ENCODE measurements around the gene TBC1D23. TPM values are rescaled to one million over a fixed set of nuclear protein-coding genes. Genes with fewer than 3 reads are reported as not detected.

TBC1D23 gene
- total and polyA plus RNA-seq, 2 of the 13 experiments (the other 11 are each of a cell fraction or from before 2014, with no cell fraction given): 28.7 to 35.4 TPM

GRCh38 chr3:100359035-100359434 is 98.2 kb downstream of the TBC1D23 start:
- ChIA-PET CTCF (ENCODE audit: low intra/inter-chr PET ratio, low total read pairs) (no interaction called here), POLR2A (interaction anchor here (1.0 to 3.0 kb wide), 3 partner anchors 24 to 45 kb away, joined by 3 to 12 read pairs (median 7); partner anchors contain the start of genes LNP1, NIT2 and TOMM70)
- Histone ChIP-seq H3K79me2 (ENCODE audit: insufficient read depth, low read length) (no peaks in the 10 kb centered on the region), H3K4me2 (ENCODE audit: low read depth, low read length) (no peak overlapping the region), H3K36me3 (replicated peaks in 1 of 2; ENCODE audit: control insufficient read depth in 1 of 2, insufficient read depth in 2 of 2, low read length in 2 of 2) (peaks cover 3 to 20% of the 10 kb centered on the region in 2 experiments), H2AFZ (ENCODE audit: low read length) (no peak overlapping the region), H3K27me3 (ENCODE audit: control insufficient read depth in 1 of 2, insufficient read depth in 2 of 2, low read length in 2 of 2) (no peaks in the 10 kb centered on the region), H3K4me1 (ENCODE audit: insufficient read depth, low read length) (peaks cover 25% of the 10 kb centered on the region), H3K27ac (ENCODE audit: extremely low read length, insufficient read depth, low read length) (no peak overlapping the region), H4K20me1 (ENCODE audit: insufficient read depth, low read length) (no peaks in the 10 kb centered on the region), H3K9ac (ENCODE audit: insufficient read depth, low read depth, low read length) (no peak overlapping the region), H3K9me3 (ENCODE audit: low read length) (peaks cover 4% of the 10 kb centered on the region; the same call in 1 of the 2 replicates), H3K4me3 (replicated peaks in 1 of 3; ENCODE audit: insufficient read depth in 1 of 3, low read depth in 2 of 3, low read length in 3 of 3) (no peak overlapping the region)
- ATAC-seq: no peak
- WGBS (ENCODE audit: low lambda C conversion rate): 93% methylated on average over 3 of the region's 3 CpGs
- TF ChIP-seq, protein P1, sequence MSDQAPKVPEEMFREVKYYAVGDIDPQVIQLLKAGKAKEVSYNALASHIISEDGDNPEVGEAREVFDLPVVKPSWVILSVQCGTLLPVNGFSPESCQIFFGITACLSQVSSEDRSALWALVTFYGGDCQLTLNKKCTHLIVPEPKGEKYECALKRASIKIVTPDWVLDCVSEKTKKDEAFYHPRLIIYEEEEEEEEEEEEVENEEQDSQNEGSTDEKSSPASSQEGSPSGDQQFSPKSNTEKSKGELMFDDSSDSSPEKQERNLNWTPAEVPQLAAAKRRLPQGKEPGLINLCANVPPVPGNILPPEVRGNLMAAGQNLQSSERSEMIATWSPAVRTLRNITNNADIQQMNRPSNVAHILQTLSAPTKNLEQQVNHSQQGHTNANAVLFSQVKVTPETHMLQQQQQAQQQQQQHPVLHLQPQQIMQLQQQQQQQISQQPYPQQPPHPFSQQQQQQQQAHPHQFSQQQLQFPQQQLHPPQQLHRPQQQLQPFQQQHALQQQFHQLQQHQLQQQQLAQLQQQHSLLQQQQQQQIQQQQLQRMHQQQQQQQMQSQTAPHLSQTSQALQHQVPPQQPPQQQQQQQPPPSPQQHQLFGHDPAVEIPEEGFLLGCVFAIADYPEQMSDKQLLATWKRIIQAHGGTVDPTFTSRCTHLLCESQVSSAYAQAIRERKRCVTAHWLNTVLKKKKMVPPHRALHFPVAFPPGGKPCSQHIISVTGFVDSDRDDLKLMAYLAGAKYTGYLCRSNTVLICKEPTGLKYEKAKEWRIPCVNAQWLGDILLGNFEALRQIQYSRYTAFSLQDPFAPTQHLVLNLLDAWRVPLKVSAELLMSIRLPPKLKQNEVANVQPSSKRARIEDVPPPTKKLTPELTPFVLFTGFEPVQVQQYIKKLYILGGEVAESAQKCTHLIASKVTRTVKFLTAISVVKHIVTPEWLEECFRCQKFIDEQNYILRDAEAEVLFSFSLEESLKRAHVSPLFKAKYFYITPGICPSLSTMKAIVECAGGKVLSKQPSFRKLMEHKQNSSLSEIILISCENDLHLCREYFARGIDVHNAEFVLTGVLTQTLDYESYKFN (CRISPR knock-in tag; conservative IDR thresholded peaks at IDR 0.05): no peak
- BruUV-seq (replicated peaks): no TSS peak
- no peak for DNase-seq (ENCODE audit: low spot score)
- in situ Hi-C loops (cut with HindIII; ENCODE audit: extremely low pct_ligation_motif_present, low pct_unique_long_range_greater_than_20kb) (no loop called here), intact Hi-C loops (cut with micrococcal nuclease; ENCODE audit: unreplicated experiment) (no loop called here)
- no peak for FAIRE-seq

- Histone ChIP-seq H3K4me3 (replicated peaks in 1 of 3; ENCODE audit: insufficient read depth in 1 of 3, low read depth in 2 of 3, low read length in 3 of 3) (no peak overlapping the region), H3K9me3 (ENCODE audit: low read length) (peaks cover 4% of the 10 kb centered on the region; the same call in 1 of the 2 replicates), H2AFZ (ENCODE audit: low read length) (no peak overlapping the region), H3K79me2 (ENCODE audit: insufficient read depth, low read length) (no peaks in the 10 kb centered on the region), H4K20me1 (ENCODE audit: insufficient read depth, low read length) (no peaks in the 10 kb centered on the region), H3K4me2 (ENCODE audit: low read depth, low read length) (no peak overlapping the region), H3K4me1 (ENCODE audit: insufficient read depth, low read length) (peaks cover 25% of the 10 kb centered on the region), H3K9ac (ENCODE audit: insufficient read depth, low read depth, low read length) (no peak overlapping the region), H3K27ac (ENCODE audit: extremely low read length, insufficient read depth, low read length) (no peak overlapping the region), H3K27me3 (ENCODE audit: control insufficient read depth in 1 of 2, insufficient read depth in 2 of 2, low read length in 2 of 2) (no peaks in the 10 kb centered on the region), H3K36me3 (replicated peaks in 1 of 2; ENCODE audit: control insufficient read depth in 1 of 2, insufficient read depth in 2 of 2, low read length in 2 of 2) (peaks cover 2 to 17% of the 10 kb centered on the region in 2 experiments; a peak in 4 of 5 replicates)
- WGBS (ENCODE audit: low lambda C conversion rate): 92% methylated on average over 4 of the region's 4 CpGs
- FAIRE-seq (no peak), ATAC-seq (peak; percentile 9), DNase-seq (ENCODE audit: low spot score) (no peak)
- CTCF ChIA-PET (ENCODE audit: low intra/inter-chr PET ratio, low total read pairs): no interaction called here
- no peak for TF ChIP-seq SCMH1 (CRISPR knock-in tag; IDR thresholded peaks at IDR 0.05; ENCODE audit: borderline replicate concordance)
- TF ChIP-seq CCDC6 (CRISPR knock-in tag; IDR thresholded peaks at IDR 0.05): 0 out of 2 replicates have a peak, but pooled peaks have one; percentile 24
- TF ChIP-seq ZNF512 (CRISPR knock-in tag; IDR thresholded peaks at IDR 0.05): no peak
- intact Hi-C loops (cut with micrococcal nuclease; ENCODE audit: unreplicated experiment): no loop called here
- BruUV-seq (replicated peaks): no TSS peak
- POLR2A ChIA-PET: interaction anchor here (3.0 kb wide), 1 partner anchor 40 kb away, joined by 12 read pairs; the partner anchor contains the start of genes LNP1 and TOMM70
- in situ Hi-C loops (cut with HindIII; ENCODE audit: extremely low pct_ligation_motif_present, low pct_unique_long_range_greater_than_20kb): no loop called here
Measured at GRCh38 chr3:100360757-100361496, 100.1 kb downstream of the TBC1D23 start.

Measured in HepG2 (cell line).